ENCODE measurements around the gene GSK3B. TPM values are rescaled to one million over a fixed set of nuclear protein-coding genes. Genes with fewer than 3 reads are reported as not detected.
A peak's percentile ranks its signal among the peaks of the same experiment; 100 is the strongest.

Gene GSK3B
- polyA plus RNA-seq, 3 donors = 16.2 to 20.6 (median 20.5) TPM

DNA sequence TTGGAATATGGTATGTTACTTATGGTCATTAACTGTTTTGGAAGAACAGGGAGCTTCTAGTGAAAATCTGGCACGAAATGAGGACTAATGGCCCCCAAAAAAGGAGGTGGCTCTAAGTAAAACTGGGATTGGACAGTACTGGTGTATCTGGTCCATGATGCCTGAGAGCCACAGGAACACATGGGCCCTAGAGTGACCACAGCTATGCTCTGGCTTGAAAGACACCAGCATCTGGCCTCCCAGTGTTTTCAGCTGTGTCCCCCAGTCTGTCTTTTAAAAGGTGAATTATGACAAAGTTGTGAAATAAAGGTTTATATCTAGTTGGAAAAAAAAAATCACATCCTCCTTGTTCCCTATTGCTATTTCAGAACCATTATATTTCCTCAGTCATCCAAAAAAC lies 64.5 kb downstream of the GSK3B start:
- Histone ChIP-seq H3K4me1 (ENCODE audit: control insufficient read depth in 1 of 2, insufficient read depth in 2 of 2, low read length in 2 of 2) (peaks cover 0 to 4% of the 10 kb centered on the region in 2 donors), H3K27ac (ENCODE audit: low read depth in 1 of 2, low read length in 2 of 2) (peak overlapping the region in 1 of 2 donors; percentile 60), H3K36me3 (replicated peaks in 1 of 2; ENCODE audit: control insufficient read depth in 1 of 2, insufficient read depth in 2 of 2, low read length in 2 of 2) (no peaks in the 10 kb centered on the region), H3K9ac (ENCODE audit: insufficient read depth, low read length, poor library complexity, severe bottlenecking) (no peak overlapping the region), H3K4me3 (replicated peaks in 1 of 3; ENCODE audit: low read depth in 2 of 3, low read length in 3 of 3) (no peak overlapping the region), H3K9me3 (replicated peaks in 1 of 2; ENCODE audit: control insufficient read depth in 1 of 2, insufficient read depth in 1 of 2, low read length in 2 of 2) (peaks cover 14 to 18% of the 10 kb centered on the region in 2 donors), H4K20me1 (ENCODE audit: insufficient read depth, low read length) (peaks cover 77% of the 10 kb centered on the region), H3K79me2 (ENCODE audit: insufficient read depth, low read length) (peaks cover 98% of the 10 kb centered on the region), H3K4me2 (replicated peaks; ENCODE audit: extremely low read depth, low read length, poor library complexity, severe bottlenecking) (no peak overlapping the region), H3K27me3 (ENCODE audit: control insufficient read depth in 2 of 2, insufficient read depth in 2 of 2, low read length in 2 of 2) (no peaks in the 10 kb centered on the region), H2AFZ (ENCODE audit: insufficient read depth, low read depth, low read length, poor library complexity, severe bottlenecking) (no peak overlapping the region)
- TF ChIP-seq, protein P1, sequence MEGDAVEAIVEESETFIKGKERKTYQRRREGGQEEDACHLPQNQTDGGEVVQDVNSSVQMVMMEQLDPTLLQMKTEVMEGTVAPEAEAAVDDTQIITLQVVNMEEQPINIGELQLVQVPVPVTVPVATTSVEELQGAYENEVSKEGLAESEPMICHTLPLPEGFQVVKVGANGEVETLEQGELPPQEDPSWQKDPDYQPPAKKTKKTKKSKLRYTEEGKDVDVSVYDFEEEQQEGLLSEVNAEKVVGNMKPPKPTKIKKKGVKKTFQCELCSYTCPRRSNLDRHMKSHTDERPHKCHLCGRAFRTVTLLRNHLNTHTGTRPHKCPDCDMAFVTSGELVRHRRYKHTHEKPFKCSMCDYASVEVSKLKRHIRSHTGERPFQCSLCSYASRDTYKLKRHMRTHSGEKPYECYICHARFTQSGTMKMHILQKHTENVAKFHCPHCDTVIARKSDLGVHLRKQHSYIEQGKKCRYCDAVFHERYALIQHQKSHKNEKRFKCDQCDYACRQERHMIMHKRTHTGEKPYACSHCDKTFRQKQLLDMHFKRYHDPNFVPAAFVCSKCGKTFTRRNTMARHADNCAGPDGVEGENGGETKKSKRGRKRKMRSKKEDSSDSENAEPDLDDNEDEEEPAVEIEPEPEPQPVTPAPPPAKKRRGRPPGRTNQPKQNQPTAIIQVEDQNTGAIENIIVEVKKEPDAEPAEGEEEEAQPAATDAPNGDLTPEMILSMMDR (IDR thresholded peaks at IDR 0.05) = no peak
- Mint-ChIP-seq H3K27ac (peak overlapping the region in 2 of 7 donors; percentile 7 to 25), H3K4me3 (no peak overlapping the region), H3K4me1 (peaks cover 31% of the 10 kb centered on the region), H3K9me3 (peaks cover 4 to 26% (median 18%) of the 10 kb centered on the region in 7 donors), H3K27me3 (ENCODE audit: low read depth in 3 of 3) (no peaks in the 10 kb centered on the region), H3K36me3 (peaks cover 1 to 8% of the 10 kb centered on the region in 2 donors)
- no peak for DNase-seq
- 100% methylated on average over 1 of the region's 1 CpG for WGBS (ENCODE audit: insufficient coverage)
- intact Hi-C loops (cut with micrococcal nuclease) = no loop called here

DNA sequence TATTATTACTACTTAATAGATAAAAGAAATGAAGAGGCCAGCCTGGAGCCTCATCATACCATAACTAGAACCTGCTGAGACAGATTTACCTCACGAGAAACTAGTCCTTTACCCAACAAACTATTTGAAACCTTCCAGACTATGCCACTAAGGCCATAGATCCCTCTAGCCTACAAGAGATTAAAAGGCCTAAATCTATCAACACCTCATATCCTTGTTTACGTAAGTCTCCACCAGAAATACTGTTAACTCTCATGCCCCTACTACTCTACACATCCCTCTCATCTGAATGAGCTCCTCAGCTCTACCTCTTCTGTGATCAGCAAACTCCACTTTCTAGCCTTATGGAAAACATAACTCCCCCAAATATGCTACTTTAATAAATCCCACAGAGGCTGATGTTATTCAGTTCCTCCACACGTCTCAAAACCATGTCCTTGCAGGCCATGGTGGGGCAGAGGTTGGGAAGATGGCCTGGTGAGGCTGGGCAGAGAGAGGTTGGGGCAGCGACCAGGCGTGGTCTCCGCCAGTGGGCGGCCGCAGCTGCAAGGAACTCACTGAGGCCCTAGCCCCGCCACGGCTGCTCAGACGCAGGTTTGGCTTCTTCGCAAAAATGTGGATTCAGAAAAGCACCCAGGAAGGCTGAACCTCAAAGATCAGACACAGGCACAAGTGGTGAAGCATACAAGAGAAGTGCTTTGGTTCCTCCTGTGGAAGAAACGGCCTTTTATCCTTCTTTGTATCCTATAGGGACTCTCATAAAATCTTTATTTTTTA lies 65.8 kb downstream of the GSK3B start:
- WGBS (ENCODE audit: insufficient coverage) = 99% methylated on average over 11 of the region's 13 CpGs
- H3K9ac ChIP-seq (ENCODE audit: insufficient read depth, low read length, poor library complexity, severe bottlenecking) = no peak overlapping the region
- no peak for DNase-seq
- no peak overlapping the region for H2AFZ ChIP-seq (ENCODE audit: insufficient read depth, low read depth, low read length, poor library complexity, severe bottlenecking)
- intact Hi-C loops (cut with micrococcal nuclease) = no loop called here
- no peaks in the 10 kb centered on the region for H3K27me3 Mint-ChIP-seq (ENCODE audit: low read depth in 3 of 3)
- H3K27ac ChIP-seq (ENCODE audit: low read depth in 1 of 2, low read length in 2 of 2) = peak overlapping the region in 1 of 2 donors; percentile 0
- TF ChIP-seq, protein P1 (IDR thresholded peaks at IDR 0.05) = no peak
- peaks cover 1 to 7% of the 10 kb centered on the region in 2 donors for H3K36me3 Mint-ChIP-seq
- H3K27ac Mint-ChIP-seq = peak overlapping the region in 4 of 7 donors; percentile 2 to 72 (median 26)
- no peak overlapping the region for H3K4me3 ChIP-seq (replicated peaks in 1 of 3; ENCODE audit: low read depth in 2 of 3, low read length in 3 of 3)
- H3K36me3 ChIP-seq (replicated peaks in 1 of 2; ENCODE audit: control insufficient read depth in 1 of 2, insufficient read depth in 2 of 2, low read length in 2 of 2) = no peaks in the 10 kb centered on the region
- peaks cover 90% of the 10 kb centered on the region for H4K20me1 ChIP-seq (ENCODE audit: insufficient read depth, low read length)
- no peaks in the 10 kb centered on the region for H3K27me3 ChIP-seq (ENCODE audit: control insufficient read depth in 2 of 2, insufficient read depth in 2 of 2, low read length in 2 of 2)
- no peaks in the 10 kb centered on the region for H3K4me1 ChIP-seq (ENCODE audit: control insufficient read depth in 1 of 2, insufficient read depth in 2 of 2, low read length in 2 of 2)
- H3K9me3 Mint-ChIP-seq = peaks cover under 1 to 13% (median 7%) of the 10 kb centered on the region in 7 donors
- no peak overlapping the region for H3K4me2 ChIP-seq (replicated peaks; ENCODE audit: extremely low read depth, low read length, poor library complexity, severe bottlenecking)
- peaks cover 100% of the 10 kb centered on the region for H3K79me2 ChIP-seq (ENCODE audit: insufficient read depth, low read length)
- H3K4me1 Mint-ChIP-seq = peaks cover 27% of the 10 kb centered on the region
- peaks cover 7 to 8% of the 10 kb centered on the region in 2 donors for H3K9me3 ChIP-seq (replicated peaks in 1 of 2; ENCODE audit: control insufficient read depth in 1 of 2, insufficient read depth in 1 of 2, low read length in 2 of 2)
- H3K4me3 Mint-ChIP-seq = no peak overlapping the region

Data from CD14-positive monocyte (primary cell).